Measurements from ENCODE around the gene OR51G1. TPM values are rescaled to one million over a fixed set of nuclear protein-coding genes. Genes with fewer than 3 reads are reported as not detected.

Gene OR51G1, protein sequence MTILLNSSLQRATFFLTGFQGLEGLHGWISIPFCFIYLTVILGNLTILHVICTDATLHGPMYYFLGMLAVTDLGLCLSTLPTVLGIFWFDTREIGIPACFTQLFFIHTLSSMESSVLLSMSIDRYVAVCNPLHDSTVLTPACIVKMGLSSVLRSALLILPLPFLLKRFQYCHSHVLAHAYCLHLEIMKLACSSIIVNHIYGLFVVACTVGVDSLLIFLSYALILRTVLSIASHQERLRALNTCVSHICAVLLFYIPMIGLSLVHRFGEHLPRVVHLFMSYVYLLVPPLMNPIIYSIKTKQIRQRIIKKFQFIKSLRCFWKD
- not detected in 2 replicates for total RNA-seq

DNA sequence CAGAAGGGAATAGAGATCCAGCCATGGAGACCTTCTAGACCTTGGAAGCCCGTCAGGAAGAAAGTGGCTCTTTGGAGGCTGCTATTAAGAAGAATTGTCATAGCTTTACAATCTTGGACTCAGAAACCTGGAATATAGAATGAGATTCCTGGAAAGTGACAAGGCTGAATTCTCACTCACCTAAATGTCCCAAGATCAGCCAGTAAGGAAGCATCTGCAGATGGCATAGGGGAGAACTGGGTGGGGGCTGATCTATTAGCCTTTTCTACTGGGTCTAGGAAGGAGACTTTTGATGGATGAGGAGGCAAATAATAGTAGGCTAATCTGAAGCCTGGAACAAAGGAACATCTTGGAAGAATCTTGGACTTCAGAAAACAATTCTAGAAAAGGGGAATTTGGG is at the start of gene OR51G1:
Gene OR51G1, minus strand, starts transcription at position 101 of the 400 bp plus-strand sequence. Its CDS starts 0 bp downstream, at position 101.

DNA sequence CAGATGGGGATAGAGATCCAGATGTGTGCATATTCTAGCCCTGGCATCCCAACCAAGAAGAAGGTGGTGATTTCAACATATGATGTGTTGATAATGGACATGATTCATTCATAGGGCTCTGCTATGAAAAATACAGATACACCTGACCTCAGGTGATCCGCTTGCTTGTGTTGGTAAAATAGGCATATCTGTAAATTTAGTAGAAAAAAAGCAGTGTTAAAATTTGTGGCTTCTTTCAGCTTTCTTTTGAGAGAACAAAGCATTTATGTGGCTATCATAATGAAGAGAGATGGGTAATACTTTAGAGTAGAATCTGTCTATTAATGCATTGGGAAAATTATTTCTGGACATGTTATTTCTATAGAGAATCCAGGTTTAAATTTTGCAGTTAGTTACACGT is 31.5 kb upstream of the OR51G1 start, which contains the start of gene OR51A2:
Gene OR51A2, minus strand, starts transcription at position 101 of the 400 bp plus-strand sequence. Its CDS starts 0 bp downstream, at position 101.

DNA sequence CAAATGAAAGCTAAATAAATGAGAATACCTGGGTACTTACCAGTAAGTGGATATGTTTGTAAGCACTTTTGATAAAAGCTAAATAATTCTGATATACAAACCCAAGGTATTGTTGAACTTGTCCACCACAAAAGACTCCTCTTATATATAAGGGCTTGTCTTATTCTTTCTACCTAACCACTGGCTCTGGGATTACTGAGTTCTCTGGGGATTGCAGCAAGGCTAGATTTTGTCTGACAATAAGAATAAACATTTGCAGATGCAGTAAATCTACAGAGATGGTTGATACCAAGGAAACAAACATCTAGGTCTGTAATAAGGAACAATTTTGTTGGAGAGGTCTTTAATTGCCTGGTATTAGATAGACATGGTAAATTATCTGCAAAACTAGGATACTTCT is 23.4 kb upstream of the OR51G1 start, which contains the start of gene OR51A4:
Gene OR51A4, minus strand, starts transcription at position 101 of the 400 bp plus-strand sequence. CDS start 505 bp downstream, outside the sequence.

DNA sequence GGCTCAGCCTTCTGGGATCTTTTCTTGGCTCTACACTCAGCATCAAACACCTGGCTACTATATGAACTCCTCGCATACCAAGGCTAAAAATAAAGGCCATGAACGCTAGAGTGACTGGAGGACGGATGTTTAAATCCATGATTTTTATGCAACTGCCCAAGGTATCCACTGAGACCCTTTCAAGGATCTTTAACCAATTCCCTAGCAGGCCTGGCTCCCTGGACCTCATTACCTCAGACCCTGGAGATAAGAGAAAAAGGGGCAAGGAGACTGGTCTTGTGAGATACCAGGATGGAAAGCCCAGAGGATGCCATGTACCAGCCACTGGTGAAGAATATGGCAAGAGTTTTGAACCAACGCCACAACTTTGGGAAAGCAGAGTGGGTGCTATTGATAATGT is 4.9 kb downstream of the OR51G1 start, which contains the start of gene OR51G2:
Gene OR51G2, minus strand, starts transcription at position 101 of the 400 bp plus-strand sequence. CDS start 3,687 bp downstream, outside the sequence.

DNA sequence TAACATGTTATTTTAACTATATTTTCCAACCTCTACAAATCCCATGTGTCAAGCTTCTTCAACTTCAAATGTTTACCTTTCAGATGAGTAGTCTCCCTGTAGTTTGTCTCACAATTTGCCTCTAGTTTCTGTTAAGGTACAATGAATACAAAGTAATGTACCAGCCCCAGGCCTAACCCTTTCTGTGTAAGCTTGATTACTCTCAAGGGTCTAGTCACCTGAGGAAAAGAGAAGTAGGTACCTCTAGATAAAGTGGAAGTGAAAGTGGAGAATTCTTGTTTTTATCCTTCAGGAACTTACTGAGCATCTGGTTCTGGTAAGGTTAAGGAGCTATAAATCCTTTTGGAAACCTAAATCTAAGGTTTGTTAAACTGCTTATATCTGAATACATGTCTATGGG is 20.7 kb downstream of the OR51G1 start, which contains the start of gene OR51A7:
Gene OR51A7, plus strand, starts transcription at position 300 of the 400 bp plus-strand sequence. CDS start 3,587 bp downstream, outside the sequence.

DNA sequence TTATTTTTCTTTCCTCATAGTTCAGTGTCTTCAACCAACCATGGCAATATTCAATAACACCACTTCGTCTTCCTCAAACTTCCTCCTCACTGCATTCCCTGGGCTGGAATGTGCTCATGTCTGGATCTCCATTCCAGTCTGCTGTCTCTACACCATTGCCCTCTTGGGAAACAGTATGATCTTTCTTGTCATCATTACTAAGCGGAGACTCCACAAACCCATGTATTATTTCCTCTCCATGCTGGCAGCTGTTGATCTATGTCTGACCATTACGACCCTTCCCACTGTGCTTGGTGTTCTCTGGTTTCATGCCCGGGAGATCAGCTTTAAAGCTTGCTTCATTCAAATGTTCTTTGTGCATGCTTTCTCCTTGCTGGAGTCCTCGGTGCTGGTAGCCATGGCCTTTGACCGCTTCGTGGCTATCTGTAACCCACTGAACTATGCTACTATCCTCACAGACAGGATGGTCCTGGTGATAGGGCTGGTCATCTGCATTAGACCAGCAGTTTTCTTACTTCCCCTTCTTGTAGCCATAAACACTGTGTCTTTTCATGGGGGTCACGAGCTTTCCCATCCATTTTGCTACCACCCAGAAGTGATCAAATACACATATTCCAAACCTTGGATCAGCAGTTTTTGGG is 42.2 kb downstream of the OR51G1 start, which contains the start of gene OR51T1:
Gene OR51T1, plus strand, starts transcription at position 41 of the 641 bp plus-strand sequence. Its CDS starts 0 bp downstream, at position 41.

Other genes starting within 250 kb of the OR51G1 start
- 0.19 and 0.56 TPM in 2 replicates for gene OR51E2, start 226.5 kb downstream of the OR51G1 start, total RNA-seq
- gene MMP26, start 219.6 kb downstream of the OR51G1 start, total RNA-seq = not detected in 2 replicates
- gene OR51F1, start 154.4 kb downstream of the OR51G1 start, total RNA-seq = not detected in 2 replicates
- gene OR52R1, start 120.0 kb downstream of the OR51G1 start, total RNA-seq = not detected in 2 replicates
- not detected in 2 replicates for gene OR51F2, start 103.0 kb downstream of the OR51G1 start, total RNA-seq
- not detected in 2 replicates for gene OR51S1, start 75.1 kb downstream of the OR51G1 start, total RNA-seq
- gene OR51T1, start 42.4 kb downstream of the OR51G1 start, total RNA-seq = not detected in 2 replicates
- not detected in 2 replicates for gene OR51A7, start 20.6 kb downstream of the OR51G1 start, total RNA-seq
- not detected in 2 replicates for gene OR51G2, start 5.0 kb downstream of the OR51G1 start, total RNA-seq
- gene OR51A4, start 23.3 kb upstream of the OR51G1 start, total RNA-seq = under 0.01 TPM in 1 of 2 replicates, not detected in the other
- gene OR51A2, start 31.4 kb upstream of the OR51G1 start, total RNA-seq = not detected in 2 replicates
- not detected in 2 replicates for gene OR51L1, start 70.5 kb upstream of the OR51G1 start, total RNA-seq
- not detected in 2 replicates for gene OR52J3, start 122.2 kb upstream of the OR51G1 start, total RNA-seq
- not detected in 2 replicates for gene OR52E2, start 135.3 kb upstream of the OR51G1 start, total RNA-seq
- not detected in 2 replicates for gene OR52E1, start 145.2 kb upstream of the OR51G1 start, total RNA-seq
- not detected in 2 replicates for gene OR52A5, start 214.0 kb upstream of the OR51G1 start, total RNA-seq
- gene OR52A1, start 230.4 kb upstream of the OR51G1 start, total RNA-seq = not detected in 2 replicates

All from regular cardiac myocyte (primary cell).